Calu3 (cell line): ENCODE results near the gene CCK. TPM values are rescaled to one million over a fixed set of nuclear protein-coding genes. Genes with fewer than 3 reads are reported as not detected.

Experiments
- BruUV-seq: library from RNA; stranded (reverse); fragments of 400-500 nt; replicated peaks from 2 replicates; lab custom pipeline; 2021; lab: Mats Ljungman, UMichigan
- CTCF ChIA-PET: fragments of 300-600 bp; sonication (Branson Sonifier 250); formaldehyde crosslinking; loops from one replicate; lab custom pipeline; 2022; ENCODE audit warnings: antibody characterized with exemption; lab: Charles Lee
- DNase-seq: peaks from one replicate; pipeline ENCODE4 v3.0.0; 2022
- H3K27ac Mint-ChIP-seq: one replicate; pipeline ENCODE4 v1.8.0; 2022; ENCODE audit warnings: mixed read lengths; ENCODE audit not compliant: unreplicated experiment
- H3K27me3 Mint-ChIP-seq: one replicate; pipeline ENCODE4 v1.8.0; 2022; ENCODE audit warnings: mixed read lengths; ENCODE audit not compliant: unreplicated experiment
- H3K36me3 Mint-ChIP-seq: one replicate; pipeline ENCODE4 v1.8.0; 2022; ENCODE audit warnings: mild to moderate bottlenecking, moderate library complexity, mixed read lengths; ENCODE audit not compliant: insufficient read depth, unreplicated experiment
- H3K4me1 Mint-ChIP-seq: one replicate; pipeline ENCODE4 v1.8.0; 2022; ENCODE audit warnings: mild to moderate bottlenecking, low read depth, mixed read lengths; ENCODE audit not compliant: unreplicated experiment
- H3K4me3 Mint-ChIP-seq: one replicate; pipeline ENCODE4 v1.8.0; 2022; ENCODE audit warnings: mild to moderate bottlenecking, low read depth, moderate library complexity, mixed read lengths; ENCODE audit not compliant: unreplicated experiment
- H3K9me3 Mint-ChIP-seq: one replicate; pipeline ENCODE4 v1.8.0; 2022; ENCODE audit warnings: low read depth, mixed read lengths; ENCODE audit not compliant: unreplicated experiment
- intact Hi-C: fragments of 100-400 bp; cut with micrococcal nuclease; formaldehyde crosslinking; loops from one replicate; pipeline ENCODE4 v1.10.0; 2022; ENCODE audit not compliant: unreplicated experiment
- total RNA-seq: library from RNA; stranded (reverse); gene quantifications from 2 replicates; pipeline ENCODE4 v1.2.3, GENCODE V29; 2022
- TF ChIP-seq, protein P1 (sequence below): fragments of 200-600 bp; IDR thresholded peaks from one replicate; pipeline ENCODE4 v1.8.0; 2022; ENCODE audit warnings: antibody characterized with exemption; ENCODE audit not compliant: unreplicated experiment

Gene CCK
- total RNA-seq, 1 experiment from 2014 or later, result not detected

DNA sequence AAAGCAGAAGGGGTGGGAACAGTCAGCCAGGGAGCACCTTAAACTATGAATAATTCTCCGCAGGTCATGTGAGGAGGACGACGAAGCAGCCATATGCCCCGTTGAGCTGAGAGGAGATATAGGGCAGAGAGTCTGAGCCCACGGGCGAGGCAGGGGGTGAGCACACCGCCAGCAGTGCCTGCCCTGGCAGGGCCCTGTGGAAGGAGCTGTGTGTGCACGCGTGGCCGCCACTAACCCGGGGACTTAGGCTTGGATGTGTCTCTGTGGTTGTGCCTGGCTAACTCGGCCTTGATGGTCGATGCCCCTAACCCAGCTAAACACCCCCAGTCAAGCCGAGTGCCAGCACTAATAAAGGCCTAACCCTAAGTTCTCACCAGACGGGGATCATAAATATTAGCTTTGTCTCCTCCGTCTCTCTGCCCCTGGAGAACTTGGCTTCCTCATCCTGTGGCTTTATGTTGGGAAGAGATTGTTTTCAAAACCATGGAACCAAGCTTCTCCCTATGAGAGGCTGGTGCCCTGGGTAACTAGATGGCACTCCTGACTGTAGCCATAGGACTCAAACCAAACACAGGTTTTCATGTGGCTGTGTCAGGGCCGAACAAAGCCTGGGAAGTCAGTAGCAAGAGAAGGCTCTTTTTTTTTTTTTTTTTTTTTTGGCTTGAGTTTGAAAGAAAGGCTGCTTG is 45.4 kb downstream of the CCK start:
- H3K4me3 Mint-ChIP-seq, result no peak overlapping the region
- H3K36me3 Mint-ChIP-seq, result peaks cover 57% of the 10 kb centered on the region
- intact Hi-C loops, result no loop called here
- CTCF ChIA-PET, result interaction anchor here (0.6 kb wide), 1 partner anchor 233 kb away, joined by 5 read pairs; no protein-coding TSS in a partner anchor
- no peaks in the 10 kb centered on the region for H3K27me3 Mint-ChIP-seq
- no peak overlapping the region for H3K27ac Mint-ChIP-seq
- TF ChIP-seq, protein P1, sequence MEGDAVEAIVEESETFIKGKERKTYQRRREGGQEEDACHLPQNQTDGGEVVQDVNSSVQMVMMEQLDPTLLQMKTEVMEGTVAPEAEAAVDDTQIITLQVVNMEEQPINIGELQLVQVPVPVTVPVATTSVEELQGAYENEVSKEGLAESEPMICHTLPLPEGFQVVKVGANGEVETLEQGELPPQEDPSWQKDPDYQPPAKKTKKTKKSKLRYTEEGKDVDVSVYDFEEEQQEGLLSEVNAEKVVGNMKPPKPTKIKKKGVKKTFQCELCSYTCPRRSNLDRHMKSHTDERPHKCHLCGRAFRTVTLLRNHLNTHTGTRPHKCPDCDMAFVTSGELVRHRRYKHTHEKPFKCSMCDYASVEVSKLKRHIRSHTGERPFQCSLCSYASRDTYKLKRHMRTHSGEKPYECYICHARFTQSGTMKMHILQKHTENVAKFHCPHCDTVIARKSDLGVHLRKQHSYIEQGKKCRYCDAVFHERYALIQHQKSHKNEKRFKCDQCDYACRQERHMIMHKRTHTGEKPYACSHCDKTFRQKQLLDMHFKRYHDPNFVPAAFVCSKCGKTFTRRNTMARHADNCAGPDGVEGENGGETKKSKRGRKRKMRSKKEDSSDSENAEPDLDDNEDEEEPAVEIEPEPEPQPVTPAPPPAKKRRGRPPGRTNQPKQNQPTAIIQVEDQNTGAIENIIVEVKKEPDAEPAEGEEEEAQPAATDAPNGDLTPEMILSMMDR, result no peak
- DNase-seq, result no peak
- H3K4me1 Mint-ChIP-seq, result no peaks in the 10 kb centered on the region
- BruUV-seq, result no TSS peak
- H3K9me3 Mint-ChIP-seq, result no peaks in the 10 kb centered on the region

DNA sequence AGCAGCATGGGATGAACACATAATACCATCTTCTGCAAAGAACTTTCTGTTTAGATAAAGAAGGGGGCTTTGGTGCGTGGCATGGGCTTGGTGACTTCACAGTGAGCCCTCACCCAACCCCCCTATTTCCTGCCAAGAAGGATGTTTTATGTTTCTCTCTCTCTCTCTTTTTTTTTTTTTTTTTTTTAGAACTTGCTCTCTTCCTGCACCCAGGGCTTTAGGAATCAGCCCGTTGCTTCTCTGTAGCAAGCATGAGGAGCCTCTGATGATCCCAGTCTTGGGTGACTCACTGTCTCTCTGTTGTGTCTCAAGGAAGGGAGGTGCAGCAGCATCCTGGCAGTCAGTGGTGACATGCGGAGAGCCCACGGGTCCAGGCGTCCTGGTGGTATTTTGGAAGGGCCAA is 49.1 kb downstream of the CCK start:
- Mint-ChIP-seq H3K27ac (no peak overlapping the region), H3K27me3 (no peaks in the 10 kb centered on the region), H3K4me3 (no peak overlapping the region), H3K36me3 (peaks cover 54% of the 10 kb centered on the region), H3K4me1 (no peaks in the 10 kb centered on the region), H3K9me3 (no peaks in the 10 kb centered on the region)
- CTCF ChIA-PET, result interaction anchor here (0.7 kb wide), 1 partner anchor 19 kb away, joined by 4 read pairs; no protein-coding TSS in a partner anchor
- TF ChIP-seq, protein P1, result no peak
- intact Hi-C loops, result no loop called here
- no peak for DNase-seq
- no TSS peak for BruUV-seq

DNA sequence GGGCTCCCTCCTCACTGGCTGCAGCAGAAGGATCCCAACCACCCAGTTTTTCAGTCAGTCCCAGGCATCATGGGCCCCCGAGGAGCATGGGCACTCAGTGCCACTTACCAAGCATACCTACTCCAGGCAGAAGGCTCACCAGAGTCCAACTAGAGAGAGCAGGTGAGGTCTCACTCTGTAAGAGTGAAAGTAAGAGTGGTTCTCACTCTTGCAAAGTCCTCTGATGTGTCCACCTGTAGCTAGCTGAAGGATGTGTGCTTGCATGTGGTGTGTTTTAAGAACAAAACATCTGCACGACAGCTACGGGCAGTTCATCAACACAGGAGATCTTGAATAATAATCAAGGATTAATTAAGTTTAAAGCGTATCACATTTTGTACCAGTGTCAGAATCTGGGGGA is 49.7 kb downstream of the CCK start:
- H3K36me3 Mint-ChIP-seq, result peaks cover 54% of the 10 kb centered on the region
- no peaks in the 10 kb centered on the region for H3K27me3 Mint-ChIP-seq
- intact Hi-C loops, result no loop called here
- H3K4me1 Mint-ChIP-seq, result no peaks in the 10 kb centered on the region
- no peak for DNase-seq
- H3K9me3 Mint-ChIP-seq, result no peaks in the 10 kb centered on the region
- CTCF ChIA-PET, result interaction anchor here (0.7 kb wide), 1 partner anchor 19 kb away, joined by 4 read pairs; no protein-coding TSS in a partner anchor
- H3K4me3 Mint-ChIP-seq, result no peak overlapping the region
- H3K27ac Mint-ChIP-seq, result no peak overlapping the region
- BruUV-seq, result no TSS peak
- TF ChIP-seq, protein P1, result no peak

DNA sequence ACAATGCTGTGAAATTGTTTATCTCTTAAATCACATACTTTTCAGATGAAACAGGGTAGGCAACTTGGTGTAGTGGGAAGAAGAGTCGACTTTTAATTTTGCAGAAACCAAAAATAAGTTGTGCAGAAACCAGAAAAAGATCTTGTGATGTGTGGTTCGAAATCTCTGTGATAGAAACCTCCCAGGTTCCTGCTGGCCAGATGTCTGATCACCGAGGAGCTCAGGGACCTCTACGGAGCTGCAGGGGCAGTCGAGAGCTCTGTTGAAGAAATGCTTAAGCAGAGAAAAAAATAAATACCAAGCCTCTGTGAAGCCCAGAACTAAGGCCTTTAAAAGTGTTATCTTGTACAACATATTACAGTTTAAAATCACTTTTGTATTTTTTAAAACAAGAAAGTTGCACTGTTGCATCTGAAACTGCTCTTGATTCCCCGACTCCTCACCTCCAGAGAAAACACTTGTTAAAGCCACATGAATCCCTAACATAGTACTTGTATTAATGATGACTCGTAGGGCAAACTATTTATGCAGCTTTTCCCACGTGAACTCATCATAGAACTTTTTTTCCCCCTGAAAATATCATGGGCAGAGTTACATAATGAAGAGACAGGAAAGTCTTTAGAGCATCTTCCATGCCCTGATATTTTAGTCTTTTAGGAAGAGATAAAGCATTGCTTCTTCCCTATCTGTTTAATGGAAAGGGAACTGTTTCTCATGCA is 51.3 kb downstream of the CCK start:
- no peaks in the 10 kb centered on the region for H3K27me3 Mint-ChIP-seq
- peaks cover 52% of the 10 kb centered on the region for H3K36me3 Mint-ChIP-seq
- TF ChIP-seq, protein P1, result no peak
- DNase-seq, result no peak
- no peaks in the 10 kb centered on the region for H3K9me3 Mint-ChIP-seq
- H3K4me3 Mint-ChIP-seq, result no peak overlapping the region
- H3K27ac Mint-ChIP-seq, result no peak overlapping the region
- no peaks in the 10 kb centered on the region for H3K4me1 Mint-ChIP-seq
- intact Hi-C loops, result no loop called here
- CTCF ChIA-PET, result interaction anchor here (0.9 to 1.0 kb wide), 2 partner anchors 23 to 97 kb away, joined by 3 to 4 read pairs; no protein-coding TSS in a partner anchor
- no TSS peak for BruUV-seq
